Keratinocyte (primary cell): ENCODE data around the gene DCAF6. TPM values are rescaled to one million over a fixed set of nuclear protein-coding genes. Genes with fewer than 3 reads are reported as not detected.

ENCODE experiments used
- DNase-seq: peaks from one replicate; pipeline ENCODE4 v3.0.0-alpha.2; 2011; ENCODE audit warnings: low read depth, missing footprints, low spot score
- FAIRE-seq: peaks from 2 replicates; lab custom pipeline; 2011; peaks lifted over from hg19 to GRCh38; lab: Jason Lieb, UNC
- H2AFZ ChIP-seq: 2 replicates; pipeline ENCODE4 v1.6.0; 2012; ENCODE audit warnings: low read length, control low read depth, inconsistent platforms; ENCODE audit not compliant: control insufficient read depth
- H3K27ac ChIP-seq: 2 replicates; pipeline ENCODE4 v1.5.1; 2011; ENCODE audit warnings: low read length; ENCODE audit not compliant: control insufficient read depth, insufficient read depth
- H3K27me3 ChIP-seq: 3 replicates; pipeline ENCODE4 v1.6.0; 2011; ENCODE audit warnings: low read length; ENCODE audit not compliant: control insufficient read depth, insufficient read depth; ENCODE audit errors: extremely low read depth
- H3K36me3 ChIP-seq, 2 experiments: 2 replicates in 1 of 2; 3 replicates in 1 of 2; pipeline ENCODE4 v1.5.1; 2011; ENCODE audit warnings: low read length in 2 of 2, mild to moderate bottlenecking in 1 of 2; ENCODE audit not compliant: control insufficient read depth in 2 of 2, insufficient read depth in 2 of 2; ENCODE audit errors: extremely low read depth in 1 of 2
- H3K4me1 ChIP-seq: 3 replicates; pipeline ENCODE4 v1.5.1; 2011; ENCODE audit warnings: low read length; ENCODE audit not compliant: control insufficient read depth, insufficient read depth; ENCODE audit errors: extremely low read depth
- H3K4me2 ChIP-seq: 3 replicates; pipeline ENCODE4 v1.6.0; 2011; ENCODE audit warnings: low read depth, low read length; ENCODE audit not compliant: control insufficient read depth, insufficient read depth; ENCODE audit errors: extremely low read depth
- H3K4me3 ChIP-seq, 3 experiments: fragments of 200-600 bp in 1 of 3; sonication (generic) in 1 of 3; 2 replicates in 2 of 3; 3 replicates in 1 of 3; pipeline ENCODE4 v1.5.1; 2011 to 2016; ENCODE audit warnings: low read length in 3 of 3, mild to moderate bottlenecking in 3 of 3, control low read depth in 2 of 3, inconsistent platforms in 1 of 3, low read depth in 1 of 3, mixed read lengths in 1 of 3, mixed run types in 1 of 3, moderate library complexity in 1 of 3; ENCODE audit not compliant: control insufficient read depth in 2 of 3, insufficient read depth in 2 of 3; ENCODE audit errors: extremely low read depth in 1 of 3
- H3K79me2 ChIP-seq: 2 replicates; pipeline ENCODE4 v1.6.0; 2012; ENCODE audit warnings: low read length; ENCODE audit not compliant: control insufficient read depth, insufficient read depth
- H3K9ac ChIP-seq: 3 replicates; pipeline ENCODE4 v1.6.0; 2011; ENCODE audit warnings: low read length; ENCODE audit not compliant: control insufficient read depth, insufficient read depth; ENCODE audit errors: extremely low read depth
- H3K9me1 ChIP-seq: 3 replicates; pipeline ENCODE4 v1.6.0; 2011; ENCODE audit warnings: low read length; ENCODE audit not compliant: control insufficient read depth, insufficient read depth; ENCODE audit errors: extremely low read depth
- H3K9me3 ChIP-seq: 2 replicates; pipeline ENCODE4 v1.5.1; 2012; ENCODE audit warnings: low read depth, low read length; ENCODE audit not compliant: control insufficient read depth
- H4K20me1 ChIP-seq: 3 replicates; pipeline ENCODE4 v1.6.0; 2011; ENCODE audit warnings: low read length; ENCODE audit not compliant: control insufficient read depth, insufficient read depth; ENCODE audit errors: extremely low read depth
- EZH2 ChIP-seq: IDR thresholded peaks from one replicate; pipeline ENCODE4 v1.6.1; 2012; ENCODE audit warnings: inconsistent platforms, mild to moderate bottlenecking, low read length, moderate library complexity
- dilution Hi-C: fragments of 300-500 bp; cut with MboI; formaldehyde crosslinking; loops from one replicate; pipeline ENCODE4 v1.7.0; 2020; ENCODE audit warnings: low sequenced_read_pairs; ENCODE audit not compliant: extremely low pct_ligation_motif_present
- polyA plus RNA-seq, 5 experiments: library from polyadenylated mRNA; depleted of rRNA in 3 of 5; stranded (reverse) in 3 of 5; stranded (forward) in 1 of 5; unstranded in 1 of 5; fragments of >200 nt; gene quantifications; 1 replicate in 1 of 5; 2 replicates in 3 of 5; 3 replicates in 1 of 5; pipeline versions ENCODE4 v1.2.1 to v1.2.3, GENCODE V29; 2011 to 2012; ENCODE audit warnings: missing spikeins in 2 of 5, low read depth in 1 of 5, low replicate concordance in 1 of 5
- TF ChIP-seq, protein P1 (sequence below), 3 experiments: IDR thresholded peaks in 1 of 3; conservative IDR thresholded peaks in 1 of 3; optimal IDR thresholded peaks in 1 of 3; 2 replicates in 2 of 3; 3 replicates in 1 of 3; pipeline versions ENCODE3 to v1.5.1; 2011; ENCODE audit warnings: low read length in 3 of 3, mild to moderate bottlenecking in 3 of 3, moderate library complexity in 2 of 3, control low read depth in 1 of 3, inconsistent platforms in 1 of 3; ENCODE audit not compliant: insufficient read depth in 2 of 3; ENCODE audit errors: extremely low read depth in 1 of 3

DCAF6 gene
- polyA plus RNA-seq, 1 donor (not counting 4 experiments of a cell fraction or from before 2014, with no cell fraction given) = 109 TPM

DNA sequence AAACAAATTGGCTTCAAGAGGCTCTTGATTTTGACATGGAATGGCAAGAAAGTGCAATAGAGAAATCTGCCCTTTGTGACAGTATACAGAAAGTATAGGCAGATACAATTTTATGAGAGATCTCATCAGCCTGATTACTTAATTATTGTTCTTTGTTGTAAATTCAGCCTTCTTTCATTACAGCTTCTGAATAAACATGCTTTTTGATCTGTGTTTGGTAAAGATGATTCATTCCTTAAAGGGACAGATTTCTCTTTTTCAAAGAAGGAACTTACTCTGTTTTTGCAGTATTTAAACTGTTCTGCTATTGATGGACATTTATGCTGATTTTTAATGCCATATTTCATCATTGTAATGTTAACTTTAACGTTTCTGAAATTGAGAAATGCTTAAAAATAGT is 14.1 kb downstream of the DCAF6 start:
- H3K9me3 ChIP-seq = no peaks in the 10 kb centered on the region
- H3K4me2 ChIP-seq = no peak overlapping the region

DNA sequence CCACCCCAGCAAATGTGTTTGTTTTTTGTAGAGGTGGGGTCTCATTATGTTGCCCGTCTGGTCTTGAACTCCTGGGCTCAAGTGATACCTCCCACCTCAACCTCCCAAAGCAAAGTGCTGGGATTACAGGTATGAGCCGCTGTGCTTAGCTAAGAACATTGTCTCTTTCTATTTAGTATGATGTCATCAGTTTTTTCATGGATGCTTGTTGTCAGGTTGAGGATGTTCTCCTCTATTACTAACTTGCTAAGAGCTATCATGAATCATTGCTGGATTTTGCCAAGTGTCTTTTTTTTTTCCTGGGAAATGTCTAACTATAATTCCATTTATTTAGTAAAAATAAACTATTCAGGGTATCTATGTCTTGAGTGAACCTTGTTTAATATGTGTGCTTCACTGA is 19.4 kb downstream of the DCAF6 start:
- Histone ChIP-seq H3K9me1 (no peaks in the 10 kb centered on the region), H3K9me3 (no peaks in the 10 kb centered on the region), H3K36me3 (peaks cover 4 to 6% of the 10 kb centered on the region in 2 experiments), H3K4me2 (no peak overlapping the region), H3K79me2 (peaks cover 56% of the 10 kb centered on the region), H3K27me3 (no peaks in the 10 kb centered on the region), H3K9ac (no peak overlapping the region), H2AFZ (no peak overlapping the region), H3K27ac (no peak overlapping the region), H3K4me3 (no peak overlapping the region), H3K4me1 (peaks cover 5% of the 10 kb centered on the region), H4K20me1 (no peaks in the 10 kb centered on the region)
- dilution Hi-C loops = no loop called here
- TF ChIP-seq, protein P1, sequence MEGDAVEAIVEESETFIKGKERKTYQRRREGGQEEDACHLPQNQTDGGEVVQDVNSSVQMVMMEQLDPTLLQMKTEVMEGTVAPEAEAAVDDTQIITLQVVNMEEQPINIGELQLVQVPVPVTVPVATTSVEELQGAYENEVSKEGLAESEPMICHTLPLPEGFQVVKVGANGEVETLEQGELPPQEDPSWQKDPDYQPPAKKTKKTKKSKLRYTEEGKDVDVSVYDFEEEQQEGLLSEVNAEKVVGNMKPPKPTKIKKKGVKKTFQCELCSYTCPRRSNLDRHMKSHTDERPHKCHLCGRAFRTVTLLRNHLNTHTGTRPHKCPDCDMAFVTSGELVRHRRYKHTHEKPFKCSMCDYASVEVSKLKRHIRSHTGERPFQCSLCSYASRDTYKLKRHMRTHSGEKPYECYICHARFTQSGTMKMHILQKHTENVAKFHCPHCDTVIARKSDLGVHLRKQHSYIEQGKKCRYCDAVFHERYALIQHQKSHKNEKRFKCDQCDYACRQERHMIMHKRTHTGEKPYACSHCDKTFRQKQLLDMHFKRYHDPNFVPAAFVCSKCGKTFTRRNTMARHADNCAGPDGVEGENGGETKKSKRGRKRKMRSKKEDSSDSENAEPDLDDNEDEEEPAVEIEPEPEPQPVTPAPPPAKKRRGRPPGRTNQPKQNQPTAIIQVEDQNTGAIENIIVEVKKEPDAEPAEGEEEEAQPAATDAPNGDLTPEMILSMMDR (optimal IDR thresholded peaks at IDR 0.05 in 1 of 3, IDR thresholded peaks at IDR 0.05 in 1 of 3, conservative IDR thresholded peaks at IDR 0.05 in 1 of 3; ENCODE audit: extremely low read depth in 1 of 3, insufficient read depth in 2 of 3, low read length in 3 of 3) = no peak
- TF ChIP-seq EZH2 = no peak
- DNase-seq = no peak
- no peak for FAIRE-seq

More for the DNA sequence above, 14.1 kb downstream of the DCAF6 start:
- Histone ChIP-seq H3K36me3 (peaks cover 4 to 6% of the 10 kb centered on the region in 2 experiments), H3K27me3 (no peaks in the 10 kb centered on the region), H3K4me3 (no peak overlapping the region), H3K79me2 (peaks cover 59% of the 10 kb centered on the region), H2AFZ (no peak overlapping the region), H3K4me1 (no peaks in the 10 kb centered on the region), H3K9ac (no peak overlapping the region), H3K27ac (no peak overlapping the region), H4K20me1 (no peaks in the 10 kb centered on the region), H3K9me1 (no peaks in the 10 kb centered on the region)
- dilution Hi-C loops = no loop called here
- no peak for TF ChIP-seq EZH2
- TF ChIP-seq, protein P1 (optimal IDR thresholded peaks at IDR 0.05 in 1 of 3, IDR thresholded peaks at IDR 0.05 in 1 of 3, conservative IDR thresholded peaks at IDR 0.05 in 1 of 3; ENCODE audit: extremely low read depth in 1 of 3, insufficient read depth in 2 of 3, low read length in 3 of 3) = no peak
- FAIRE-seq (no peak), DNase-seq (no peak)
